SK-N-SH treated with all-trans-retinoic acid at 6 μM for 48 hours (cell line): ENCODE data around the gene ARL14.

ENCODE experiments used
- ATAC-seq: fragments of 200-7000 bp; cut with Tn5 transposase; 3 replicates; pipeline ENCODE4 v1.9.1; 2020; ENCODE audit warnings: mild to moderate bottlenecking, moderate library complexity
- ARNTL ChIP-seq: fragments of 450-650 bp; formaldehyde crosslinking; IDR thresholded peaks from 2 replicates; pipeline ENCODE4 v1.5.0; 2020; ENCODE audit warnings: low read depth, mild to moderate bottlenecking, moderate library complexity, borderline replicate concordance
- BACH2 ChIP-seq: fragments of 250-450 bp; sonication (Bioruptor Pico); IDR thresholded peaks from 2 replicates; pipeline ENCODE4 v1.9.0; 2021; ENCODE audit warnings: mild to moderate bottlenecking, borderline replicate concordance
- CSDC2 ChIP-seq: fragments of 250-450 bp; sonication (Bioruptor Pico); IDR thresholded peaks from 2 replicates; pipeline ENCODE4 v1.5.0; 2020; ENCODE audit warnings: mild to moderate bottlenecking, moderate library complexity
- CSRNP3 ChIP-seq: fragments of 250-450 bp; sonication (Bioruptor Pico); IDR thresholded peaks from 2 replicates; pipeline ENCODE4 v1.5.1; 2021; ENCODE audit warnings: mild to moderate bottlenecking, moderate library complexity
- ESRRG ChIP-seq: fragments of 250-450 bp; sonication (Bioruptor Pico); IDR thresholded peaks from 2 replicates; pipeline ENCODE4 v1.6.1; 2021; ENCODE audit warnings: mild to moderate bottlenecking
- GLIS3 ChIP-seq: fragments of 250-450 bp; sonication (Bioruptor Pico); IDR thresholded peaks from 2 replicates; pipeline ENCODE4 v1.5.0; 2020; ENCODE audit warnings: mild to moderate bottlenecking, moderate library complexity
- ISL1 ChIP-seq: fragments of 250-450 bp; sonication (Bioruptor Pico); IDR thresholded peaks from 2 replicates; pipeline ENCODE4 v2.1.2; 2022; ENCODE audit warnings: mild to moderate bottlenecking, moderate library complexity
- OSR1 ChIP-seq: fragments of 250-450 bp; sonication (Bioruptor Pico); IDR thresholded peaks from 2 replicates; pipeline ENCODE4 v1.8.0; 2022; ENCODE audit warnings: moderate library complexity, mild to moderate bottlenecking, inconsistent platforms
- PATZ1 ChIP-seq: fragments of 250-450 bp; sonication (Bioruptor Pico); IDR thresholded peaks from 2 replicates; pipeline ENCODE4 v1.8.0; 2020; ENCODE audit warnings: mild to moderate bottlenecking, moderate library complexity, borderline replicate concordance
- POU6F1 ChIP-seq: fragments of 250-450 bp; sonication (Bioruptor Pico); IDR thresholded peaks from 2 replicates; pipeline ENCODE4 v1.8.0; 2021; ENCODE audit warnings: low read depth, mild to moderate bottlenecking, moderate library complexity, borderline replicate concordance
- PPARA ChIP-seq: fragments of 250-450 bp; sonication (Bioruptor Pico); IDR thresholded peaks from 2 replicates; pipeline ENCODE4 v1.5.0; 2020; ENCODE audit warnings: mild to moderate bottlenecking, borderline replicate concordance
- RARB ChIP-seq: fragments of 250-450 bp; sonication (Bioruptor Pico); IDR thresholded peaks from 2 replicates; pipeline ENCODE4 v1.8.0; 2021; ENCODE audit warnings: mild to moderate bottlenecking, moderate library complexity
- TCF4 ChIP-seq: fragments of 250-450 bp; sonication (Bioruptor Pico); IDR thresholded peaks from 2 replicates; pipeline ENCODE4 v1.8.0; 2021; ENCODE audit warnings: mild to moderate bottlenecking, moderate library complexity, borderline replicate concordance
- TOX ChIP-seq: fragments of 250-450 bp; sonication (Bioruptor Pico); IDR thresholded peaks from 2 replicates; pipeline ENCODE4 v1.8.0; 2021; ENCODE audit warnings: mild to moderate bottlenecking, moderate library complexity, borderline replicate concordance
- TSHZ2 ChIP-seq: fragments of 250-450 bp; sonication (Bioruptor Pico); IDR thresholded peaks from 2 replicates; pipeline ENCODE4 v1.5.0; 2020; ENCODE audit warnings: mild to moderate bottlenecking, moderate library complexity
- ZC3H10 ChIP-seq: fragments of 250-450 bp; sonication (Bioruptor Pico); IDR thresholded peaks from 2 replicates; pipeline ENCODE4 v1.5.1; 2021; ENCODE audit warnings: mild to moderate bottlenecking, moderate library complexity
- ZFP3 ChIP-seq: fragments of 250-450 bp; sonication (Bioruptor Pico); IDR thresholded peaks from 2 replicates; pipeline ENCODE4 v1.5.0; 2020; ENCODE audit warnings: mild to moderate bottlenecking, moderate library complexity
- ZFP30 ChIP-seq: fragments of 450-650 bp; formaldehyde crosslinking; IDR thresholded peaks from 2 replicates; pipeline ENCODE4 v1.5.0; 2022; ENCODE audit warnings: mild to moderate bottlenecking, moderate library complexity
- ZNF565 ChIP-seq: fragments of 450-650 bp; formaldehyde crosslinking; conservative IDR thresholded peaks from 2 replicates; pipeline ENCODE4 v1.5.0; 2020; ENCODE audit warnings: low read depth, mild to moderate bottlenecking, moderate library complexity
- ZNF70 ChIP-seq: fragments of 450-650 bp; formaldehyde crosslinking; IDR thresholded peaks from 2 replicates; pipeline ENCODE4 v1.5.0; 2020; ENCODE audit warnings: mild to moderate bottlenecking, moderate library complexity
- ZNF8 ChIP-seq: fragments of 450-650 bp; formaldehyde crosslinking; IDR thresholded peaks from 2 replicates; pipeline ENCODE4 v1.5.0; 2020; ENCODE audit warnings: mild to moderate bottlenecking, moderate library complexity

Gene ARL14

GRCh38 chr3:160695003-160695402 lies 18.0 kb downstream of the ARL14 start:
- no peak for ATAC-seq

GRCh38 chr3:160695915-160696327 lies 19.0 kb downstream of the ARL14 start:
- no peak for ATAC-seq
- TF ChIP-seq ZFP30 (CRISPR knock-in tag) (no peak), RARB (CRISPR knock-in tag) (no peak), BACH2 (CRISPR knock-in tag) (no peak), OSR1 (CRISPR knock-in tag) (no peak), PPARA (CRISPR knock-in tag) (no peak), TCF4 (CRISPR knock-in tag) (no peak), PATZ1 (no peak), ZNF8 (CRISPR knock-in tag) (no peak), ISL1 (CRISPR knock-in tag) (no peak; the same call in 1 of the 2 replicates), POU6F1 (CRISPR knock-in tag) (no peak), ARNTL (CRISPR knock-in tag) (no peak), CSRNP3 (no peak), ESRRG (CRISPR knock-in tag) (no peak), ZNF70 (CRISPR knock-in tag) (no peak), ZFP3 (CRISPR knock-in tag) (no peak), CSDC2 (CRISPR knock-in tag) (no peak), ZNF565 (CRISPR knock-in tag) (no peak)

More at GRCh38 chr3:160695003-160695402, 18.0 kb downstream of the ARL14 start:
- no peak for TF ChIP-seq TOX (CRISPR knock-in tag)
- no peak for TF ChIP-seq BACH2 (CRISPR knock-in tag)
- TF ChIP-seq TCF4 (CRISPR knock-in tag), result no peak
- no peak for TF ChIP-seq TSHZ2 (CRISPR knock-in tag)
- no peak for TF ChIP-seq OSR1 (CRISPR knock-in tag)
- TF ChIP-seq ESRRG (CRISPR knock-in tag), result no peak
- no peak for TF ChIP-seq PPARA (CRISPR knock-in tag)
- no peak for TF ChIP-seq ZFP30 (CRISPR knock-in tag)
- TF ChIP-seq ISL1 (CRISPR knock-in tag), result no peak
- no peak for TF ChIP-seq ZFP3 (CRISPR knock-in tag)
- no peak for TF ChIP-seq GLIS3 (CRISPR knock-in tag)
- no peak for TF ChIP-seq PATZ1
- no peak for TF ChIP-seq ZNF70 (CRISPR knock-in tag)
- no peak for TF ChIP-seq RARB (CRISPR knock-in tag)
- TF ChIP-seq POU6F1 (CRISPR knock-in tag), result no peak
- TF ChIP-seq ZC3H10 (CRISPR knock-in tag), result no peak
